Common myeloid progenitor, CD34-positive (primary cell): ENCODE data around the gene KRT84.

ENCODE experiments used
- CTCF ChIA-PET: fragments of 350-600 bp; sonication (Branson Sonifier 250); formaldehyde crosslinking; loops from one replicate; lab custom pipeline; 2021; ENCODE audit warnings: antibody characterized with exemption; lab: Charles Lee
- POLR2A ChIA-PET: fragments of 350-600 bp; sonication (Branson Sonifier 250); formaldehyde crosslinking; loops from one replicate; lab custom pipeline; 2021; ENCODE audit warnings: antibody characterized with exemption; lab: Charles Lee
- DNase-seq, 3 donors: peaks; one replicate each; pipeline versions ENCODE4 v3.0.0 to v3.0.0-alpha.2; 2013
- H3K27ac ChIP-seq, 2 experiments: 1 replicate in 1 of 2; 2 replicates in 1 of 2; pipeline ENCODE4 v1.7.0; 2013; ENCODE audit warnings: inconsistent platforms in 2 of 2, low read length in 2 of 2, mild to moderate bottlenecking in 2 of 2, low read depth in 1 of 2, moderate library complexity in 1 of 2; ENCODE audit not compliant: severe bottlenecking in 2 of 2, insufficient read depth in 1 of 2, poor library complexity in 1 of 2
- H3K27me3 ChIP-seq, 5 experiments: replicated peaks in 2 of 5; 1 replicate in 3 of 5; 2 replicates in 2 of 5; pipeline versions ENCODE4 v1.6.1 to v1.7.0; 2013; ENCODE audit warnings: low read length in 4 of 5, mild to moderate bottlenecking in 2 of 5, moderate library complexity in 2 of 5, inconsistent platforms in 1 of 5; ENCODE audit not compliant: insufficient read depth in 5 of 5, control insufficient read depth in 4 of 5
- H3K36me3 ChIP-seq, 4 experiments: 1 replicate in 2 of 4; 2 replicates in 2 of 4; pipeline versions ENCODE4 v1.6.1 to v1.7.0; 2013; ENCODE audit warnings: low read length in 3 of 4, control low read depth in 1 of 4, mild to moderate bottlenecking in 1 of 4; ENCODE audit not compliant: control insufficient read depth in 4 of 4, insufficient read depth in 4 of 4
- H3K4me1 ChIP-seq, 4 experiments: 1 replicate in 3 of 4; 2 replicates in 1 of 4; pipeline versions ENCODE4 v1.6.1 to v1.7.1; 2013; ENCODE audit warnings: low read length in 3 of 4, mild to moderate bottlenecking in 3 of 4, control low read depth in 1 of 4, inconsistent platforms in 1 of 4, moderate library complexity in 1 of 4; ENCODE audit not compliant: control insufficient read depth in 4 of 4, insufficient read depth in 4 of 4; ENCODE audit errors: control extremely low read depth in 1 of 4
- H3K4me3 ChIP-seq, 7 experiments: 1 replicate in 4 of 7; 2 replicates in 3 of 7; pipeline versions ENCODE4 v1.5.1 to v1.7.0; 2013; ENCODE audit warnings: mild to moderate bottlenecking in 7 of 7, low read length in 6 of 7, moderate library complexity in 6 of 7, inconsistent platforms in 2 of 7, low read depth in 2 of 7, control low read depth in 1 of 7; ENCODE audit not compliant: insufficient read depth in 4 of 7, control insufficient read depth in 1 of 7; ENCODE audit errors: extremely low read depth in 1 of 7
- H3K9me3 ChIP-seq, 5 experiments: 1 replicate in 4 of 5; 2 replicates in 1 of 5; pipeline versions ENCODE4 v1.6.1 to v1.7.1; 2013; ENCODE audit warnings: low read length in 4 of 5, mild to moderate bottlenecking in 2 of 5, inconsistent platforms in 1 of 5, low read depth in 1 of 5, moderate library complexity in 1 of 5; ENCODE audit not compliant: control insufficient read depth in 4 of 5, insufficient read depth in 2 of 5; ENCODE audit errors: control extremely low read depth in 1 of 5
- WGBS: methylation state at CpG from one replicate; pipeline ENCODE4 v1.1.5; 2013; ENCODE audit not compliant: insufficient coverage; 5-methylcytosine and 5-hydroxymethylcytosine counted together

Gene KRT84

GRCh38 chr12:52417740-52418139, 32.3 kb upstream of the KRT84 start:
- 100% methylated on average over 2 of the region's 2 CpGs for WGBS
- Histone ChIP-seq H3K9me3 (no peaks in the 10 kb centered on the region), H3K27me3 (peaks cover 0 to 11% (median 6%) of the 10 kb centered on the region in 5 experiments), H3K4me3 (no peak overlapping the region), H3K36me3 (no peaks in the 10 kb centered on the region), H3K4me1 (no peaks in the 10 kb centered on the region), H3K27ac (no peak overlapping the region)
- POLR2A ChIA-PET: no interaction called here
- CTCF ChIA-PET: interaction anchor here (1.4 kb wide), 1 partner anchor 10 kb away, joined by 5 read pairs; no protein-coding TSS in a partner anchor
- no peak for DNase-seq

- Histone ChIP-seq H3K36me3 (no peaks in the 10 kb centered on the region), H3K27me3 (peaks cover 0 to 9% (median 2%) of the 10 kb centered on the region in 5 experiments), H3K4me3 (no peak overlapping the region), H3K27ac (no peak overlapping the region), H3K9me3 (no peaks in the 10 kb centered on the region), H3K4me1 (no peaks in the 10 kb centered on the region)
- DNase-seq: no peak
- 71% methylated on average over 1 of the region's 1 CpG for WGBS
- ChIA-PET POLR2A (no interaction called here), CTCF (interaction anchor here (0.6 to 1.0 kb wide), 2 partner anchors 11 to 417 kb away, joined by 3 to 4 read pairs; no protein-coding TSS in a partner anchor)
These were observed 31.3 kb upstream of the KRT84 start for GRCh38 chr12:52416795-52417194.

- H3K27me3 ChIP-seq: peaks cover 0 to 4% (median 2%) of the 10 kb centered on the region in 5 experiments
- H3K36me3 ChIP-seq: no peaks in the 10 kb centered on the region
- CTCF ChIA-PET: interaction anchor here (0.6 to 1.0 kb wide), 2 partner anchors 12 to 417 kb away, joined by 3 to 4 read pairs; no protein-coding TSS in a partner anchor
- H3K4me1 ChIP-seq: no peaks in the 10 kb centered on the region
- no peak for DNase-seq
- POLR2A ChIA-PET: no interaction called here
- WGBS: 96% methylated on average over 8 of the region's 10 CpGs
- no peak overlapping the region for H3K4me3 ChIP-seq
- H3K9me3 ChIP-seq: no peaks in the 10 kb centered on the region
- H3K27ac ChIP-seq: no peak overlapping the region
These were observed 30.7 kb upstream of the KRT84 start for GRCh38 chr12:52415870-52416750.

GRCh38 chr12:52414936-52415335, 29.5 kb upstream of the KRT84 start:
- POLR2A ChIA-PET: no interaction called here
- Histone ChIP-seq H3K36me3 (no peaks in the 10 kb centered on the region), H3K27ac (no peak overlapping the region), H3K4me1 (no peaks in the 10 kb centered on the region), H3K27me3 (peaks cover 0 to 4% (median 2%) of the 10 kb centered on the region in 5 experiments), H3K4me3 (no peak overlapping the region), H3K9me3 (no peaks in the 10 kb centered on the region)
- 97% methylated on average over 5 of the region's 5 CpGs for WGBS
- DNase-seq: no peak
- CTCF ChIA-PET: no interaction called here

- Histone ChIP-seq H3K9me3 (no peaks in the 10 kb centered on the region), H3K27me3 (peaks cover 0 to 4% (median 2%) of the 10 kb centered on the region in 5 experiments), H3K27ac (no peak overlapping the region), H3K4me3 (no peak overlapping the region), H3K36me3 (no peaks in the 10 kb centered on the region), H3K4me1 (no peaks in the 10 kb centered on the region)
- CTCF ChIA-PET: interaction anchor here (1.1 to 2.2 kb wide), 3 partner anchors 13 to 457 kb away, joined by 3 to 9 read pairs (median 3); no protein-coding TSS in a partner anchor
- POLR2A ChIA-PET: no interaction called here
- 40% methylated on average over 6 of the region's 8 CpGs for WGBS
- DNase-seq: no peak
These were observed 28.4 kb upstream of the KRT84 start for GRCh38 chr12:52413782-52414345.

GRCh38 chr12:52413202-52413601, 27.8 kb upstream of the KRT84 start:
- H3K4me1 ChIP-seq: no peaks in the 10 kb centered on the region
- no peak overlapping the region for H3K27ac ChIP-seq
- H3K9me3 ChIP-seq: no peaks in the 10 kb centered on the region
- ChIA-PET CTCF (interaction anchor here (1.1 to 2.2 kb wide), 4 partner anchors 10 to 457 kb away, joined by 3 to 9 read pairs (median 3); no protein-coding TSS in a partner anchor), POLR2A (no interaction called here)
- H3K36me3 ChIP-seq: no peaks in the 10 kb centered on the region
- peaks cover 0 to 4% (median 2%) of the 10 kb centered on the region in 5 experiments for H3K27me3 ChIP-seq
- H3K4me3 ChIP-seq: no peak overlapping the region
- 58% methylated on average over 4 of the region's 4 CpGs for WGBS
- DNase-seq: no peak
